K562 (cell line): ENCODE results near the gene COG4. TPM values are rescaled to one million over a fixed set of nuclear protein-coding genes. Genes with fewer than 3 reads are reported as not detected.
A peak's percentile ranks its signal among the peaks of the same experiment; 100 is the strongest.

Experiments used
- BRD4 ChIP-seq: fragments of 200-600 bp; sonication (generic); IDR thresholded peaks from 2 replicates; pipeline ENCODE4 v1.6.1; 2017; ENCODE audit warnings: inconsistent platforms
- CREM ChIP-seq: IDR thresholded peaks from 2 replicates; pipeline ENCODE4 v1.6.1; 2014; ENCODE audit warnings: antibody characterized with exemption, low read depth
- DACH1 ChIP-seq: fragments of 450-650 bp; IDR thresholded peaks from 2 replicates; pipeline ENCODE4 v1.6.1; 2018; ENCODE audit not compliant: partially characterized antibody
- DEAF1 ChIP-seq: fragments of 450-650 bp; formaldehyde crosslinking; IDR thresholded peaks from 2 replicates; pipeline ENCODE4 v1.4.0; 2020; ENCODE audit warnings: mild to moderate bottlenecking, moderate library complexity
- FIP1L1 ChIP-seq: fragments of 200-400 bp; formaldehyde crosslinking; IDR thresholded peaks from 2 replicates; pipeline ENCODE4 v1.6.1; 2018; ENCODE audit warnings: mild to moderate bottlenecking, low read depth, low read length; ENCODE audit not compliant: poor library complexity, severe bottlenecking
- HEY1 ChIP-seq: fragments of 250-450 bp; sonication (Bioruptor Pico); IDR thresholded peaks from 2 replicates; pipeline ENCODE4 v1.5.0; 2020; ENCODE audit warnings: mild to moderate bottlenecking, moderate library complexity, borderline replicate concordance
- MAFF ChIP-seq: IDR thresholded peaks from 2 replicates; pipeline ENCODE4 v1.6.1; 2012; ENCODE audit warnings: low read length, improper control_type of control experiment
- MAZ ChIP-seq, 2 experiments: fragments of 450-650 bp in 1 of 2; sonication (generic) in 1 of 2; formaldehyde crosslinking; IDR thresholded peaks in 1 of 2; conservative IDR thresholded peaks in 1 of 2; 2 replicates each; pipeline versions ENCODE4 v1.4.0 to v1.5.0; 2020; ENCODE audit warnings: mild to moderate bottlenecking in 1 of 2, missing genetic modification reagents in 1 of 2
- POLR2A ChIP-seq: fragments of 450-650 bp; conservative IDR thresholded peaks from 2 replicates; pipeline ENCODE4 v1.6.1; 2016
- POLR3G ChIP-seq: IDR thresholded peaks from 2 replicates; pipeline ENCODE4 v1.6.1; 2011; ENCODE audit not compliant: insufficient read length, insufficient replicate concordance; ENCODE audit errors: extremely low read depth
- RAD51 ChIP-seq: fragments of 450-650 bp; IDR thresholded peaks from 2 replicates; pipeline ENCODE4 v1.7.1; 2016; ENCODE audit warnings: low read depth, mild to moderate bottlenecking, borderline replicate concordance
- RB1 ChIP-seq: fragments of 450-650 bp; IDR thresholded peaks from 2 replicates; pipeline ENCODE4 v1.6.1; 2017; ENCODE audit warnings: low read depth, mild to moderate bottlenecking
- RBM25 ChIP-seq: fragments of 200-400 bp; formaldehyde crosslinking; IDR thresholded peaks from 2 replicates; pipeline ENCODE4 v1.6.1; 2018; ENCODE audit warnings: low read length, low read depth, moderate library complexity; ENCODE audit not compliant: severe bottlenecking
- THAP7 ChIP-seq: fragments of 250-450 bp; sonication (Bioruptor Pico); IDR thresholded peaks from 2 replicates; pipeline ENCODE4 v1.5.0; 2021
- XRCC3 ChIP-seq: fragments of 450-650 bp; IDR thresholded peaks from 2 replicates; pipeline ENCODE4 v1.6.1; 2017; ENCODE audit warnings: mild to moderate bottlenecking, moderate library complexity
- ZBTB11 ChIP-seq, 3 experiments: fragments of 200-800 bp in 1 of 3; fragments of 250-450 bp in 1 of 3; fragments of 450-650 bp in 1 of 3; sonication (Bioruptor Pico) in 1 of 3; sonication (Bioruptor generic) in 1 of 3; formaldehyde crosslinking in 1 of 3; IDR thresholded peaks; 2 replicates each; pipeline versions ENCODE4 v1.6.1 to v1.8.0; 2016 to 2022; ENCODE audit warnings: mild to moderate bottlenecking in 2 of 3, missing genetic modification characterization in 2 of 3, missing compliant biosample characterization in 1 of 3, moderate library complexity in 1 of 3
- ZNF184 ChIP-seq: sonication (generic); formaldehyde crosslinking; IDR thresholded peaks from 2 replicates; pipeline ENCODE4 v1.5.0; 2020; ENCODE audit warnings: missing genetic modification reagents
- ZNF24 ChIP-seq: fragments of 450-650 bp; IDR thresholded peaks from 2 replicates; pipeline ENCODE4 v1.6.1; 2016
- ZNF436 ChIP-seq: fragments of 250-450, 450-650 bp; sonication (Bioruptor Pico); formaldehyde crosslinking; IDR thresholded peaks from 2 replicates; pipeline ENCODE4 v1.7.0; 2020; ENCODE audit warnings: mild to moderate bottlenecking
- ZNF449 ChIP-seq: fragments of 250-450 bp; sonication (Bioruptor Pico); IDR thresholded peaks from 2 replicates; pipeline ENCODE4 v1.8.0; 2022; ENCODE audit warnings: moderate library complexity, mild to moderate bottlenecking, inconsistent platforms
- ZNF57 ChIP-seq: fragments of 450-650 bp; formaldehyde crosslinking; IDR thresholded peaks from 2 replicates; pipeline ENCODE4 v1.4.0; 2020; ENCODE audit warnings: mild to moderate bottlenecking, moderate library complexity
- ZNF583 ChIP-seq: fragments of 250-450 bp; sonication (Bioruptor Pico); IDR thresholded peaks from 2 replicates; pipeline ENCODE4 v1.4.0; 2020
- ZNF589 ChIP-seq: fragments of 200-800 bp; sonication (Bioruptor generic); IDR thresholded peaks from 2 replicates; pipeline ENCODE4 v1.6.1; 2016; ENCODE audit warnings: low read depth, missing genetic modification characterization, missing compliant biosample characterization
- polyA plus RNA-seq, 8 experiments: library from polyadenylated mRNA; depleted of rRNA in 4 of 8; stranded (reverse) in 5 of 8; unstranded in 3 of 8; fragments of >200 nt; fragmentation: Nextera tagmentation in 2 of 8; fragmentation: Illumina TruSeq in 1 of 8; extraction: Ambion mirVana in 2 of 8; extraction: Trizol in 1 of 8; gene quantifications; 2 replicates each; pipeline versions ENCODE4 v1.2.1 to v1.2.3, GENCODE V29; 2011 to 2014; ENCODE audit warnings: inconsistent platforms in 1 of 8, missing spikeins in 1 of 8
- total RNA-seq, 7 experiments: library from RNA; depleted of rRNA in 6 of 7; stranded (reverse); fragments of >200 nt in 6 of 7; fragmentation: Illumina TruSeq in 2 of 7; extraction: Trizol in 2 of 7; gene quantifications; 2 replicates each; pipeline versions ENCODE4 v1.2.1 to v1.2.3, GENCODE V29; 2011 to 2021; ENCODE audit warnings: low replicate concordance in 1 of 7

The COG4 gene
- total and polyA plus RNA-seq, 9 of the 15 experiments (the other 6 are each of a cell fraction or from before 2014, with no cell fraction given), result 13.7 to 73.9 (median 44.2) TPM

GRCh38 chr16:70432723-70433457, 90.5 kb downstream of the COG4 start (continued):
- TF ChIP-seq XRCC3, result no peak
- TF ChIP-seq POLR2A, result peak; percentile 65; the same call in 1 of the 2 replicates
- TF ChIP-seq HEY1, result no peak
- TF ChIP-seq CREM, result 0 out of 2 replicates have a peak, but pooled peaks have one; percentile 2
- TF ChIP-seq MAZ (CRISPR knock-in tag; conservative IDR thresholded peaks at IDR 0.05 in 1 of 2, IDR thresholded peaks at IDR 0.05 in 1 of 2), result peak; percentile 36 to 68; a peak in 3 of 4 replicates
- TF ChIP-seq RB1, result no peak
- TF ChIP-seq MAFF, result no peak
- TF ChIP-seq RAD51, result no peak
- no peak for TF ChIP-seq POLR3G
- TF ChIP-seq RBM25, result no peak
- no peak for TF ChIP-seq ZNF583
- TF ChIP-seq ZNF57 (CRISPR knock-in tag), result no peak
- TF ChIP-seq ZNF436 (CRISPR knock-in tag), result no peak
- no peak for TF ChIP-seq DEAF1 (CRISPR knock-in tag)
- no peak for TF ChIP-seq ZNF184 (CRISPR knock-in tag)
- TF ChIP-seq ZNF589 (CRISPR knock-in tag), result no peak
- TF ChIP-seq FIP1L1, result no peak
- TF ChIP-seq THAP7 (CRISPR knock-in tag), result no peak
- TF ChIP-seq DACH1, result no peak
- TF ChIP-seq ZBTB11 (CRISPR knock-in tag; IDR thresholded peaks at IDR 0.05), result peak in 1 of 3 experiments; percentile 30; a peak in 1 of 6 replicates
- no peak for TF ChIP-seq BRD4
- no peak for TF ChIP-seq ZNF449
- no peak for TF ChIP-seq ZNF24
